ENCODE results near the gene SHKBP1. TPM values are rescaled to one million over a fixed set of nuclear protein-coding genes. Genes with fewer than 3 reads are reported as not detected.

Gene SHKBP1
- total and polyA plus RNA-seq, 2 of the 4 experiments (the other 2 are of a cell fraction) = 15.6 to 94.0 TPM

DNA sequence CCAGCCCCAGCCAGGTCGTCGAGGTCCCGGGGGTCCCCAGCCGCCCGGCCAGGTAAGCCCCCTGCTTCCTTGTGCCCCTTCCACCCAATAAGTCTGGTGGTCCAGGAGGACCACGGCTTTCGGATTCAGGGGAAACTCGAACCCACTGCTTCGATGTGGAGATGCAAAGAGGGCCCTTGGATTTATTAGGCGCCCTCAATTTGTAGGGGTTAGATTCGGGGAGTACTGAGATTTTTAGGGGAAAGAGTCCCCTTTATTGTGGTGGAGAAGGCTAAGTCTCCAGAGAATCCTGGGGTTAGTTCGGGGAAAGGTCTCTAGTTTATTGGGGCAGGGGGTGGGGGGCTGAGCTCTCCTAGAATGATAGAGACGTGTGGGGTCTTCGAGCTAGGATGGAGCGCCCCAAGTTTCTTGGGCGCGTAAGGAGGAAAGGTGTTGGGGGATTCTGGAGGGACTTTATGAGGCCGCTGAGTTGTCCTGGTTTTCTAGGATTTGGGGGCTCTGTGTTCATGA, 20.7 kb downstream of the SHKBP1 start:
- no peak overlapping the region for H4K91ac ChIP-seq (ENCODE audit: insufficient read depth, low read depth, low read length)
- peaks cover 0 to 8% of the 10 kb centered on the region in 2 experiments; a peak in 3 of 4 replicates for H3K79me1 ChIP-seq (ENCODE audit: low read depth in 1 of 2, low read length in 2 of 2)
- H3K23ac ChIP-seq (ENCODE audit: low read depth, low read length) = peak overlapping the region; percentile 48; the same call in 1 of the 2 replicates
- no peak overlapping the region for H2BK5ac ChIP-seq (ENCODE audit: low read depth, low read length, poor library complexity, severe bottlenecking)
- H3K27ac ChIP-seq (ENCODE audit: insufficient read depth, low read length) = peak overlapping the region; percentile 26
- ChIA-PET POLR2A (ENCODE audit: unreplicated experiment) (no interaction called here), CTCF (no interaction called here)
- H3K9me1 ChIP-seq (ENCODE audit: insufficient read depth, low read length) = no peaks in the 10 kb centered on the region
- H3K9me3 ChIP-seq (ENCODE audit: control insufficient read depth, insufficient read depth, low read length) = no peaks in the 10 kb centered on the region
- no peak overlapping the region for H3K14ac ChIP-seq (replicated peaks; ENCODE audit: low read depth, low read length)
- no peak overlapping the region for H2BK15ac ChIP-seq (ENCODE audit: low read depth, low read length)
- peaks cover 9% of the 10 kb centered on the region; the same call in 1 of the 2 replicates for H4K20me1 ChIP-seq (ENCODE audit: insufficient read depth, low read length)
- peaks cover 8% of the 10 kb centered on the region for H3K4me1 ChIP-seq (ENCODE audit: control insufficient read depth, insufficient read depth, low read length)
- H2BK120ac ChIP-seq (ENCODE audit: low read depth, low read length) = no peak overlapping the region
- BruUV-seq (replicated peaks) = no TSS peak
- H3K4me3 ChIP-seq (ENCODE audit: insufficient read depth, low read depth, low read length) = peak overlapping the region; percentile 50
- no peak for TF ChIP-seq MXI1 (IDR thresholded peaks at IDR 0.05; ENCODE audit: borderline replicate concordance, low read depth, low read length)
- no peak for TF ChIP-seq MAZ (IDR thresholded peaks at IDR 0.05; ENCODE audit: borderline replicate concordance, low read depth, low read length)
- no peak for TF ChIP-seq CTCF (conservative IDR thresholded peaks at IDR 0.05; ENCODE audit: low read depth, low read length)
- TF ChIP-seq, protein P1, sequence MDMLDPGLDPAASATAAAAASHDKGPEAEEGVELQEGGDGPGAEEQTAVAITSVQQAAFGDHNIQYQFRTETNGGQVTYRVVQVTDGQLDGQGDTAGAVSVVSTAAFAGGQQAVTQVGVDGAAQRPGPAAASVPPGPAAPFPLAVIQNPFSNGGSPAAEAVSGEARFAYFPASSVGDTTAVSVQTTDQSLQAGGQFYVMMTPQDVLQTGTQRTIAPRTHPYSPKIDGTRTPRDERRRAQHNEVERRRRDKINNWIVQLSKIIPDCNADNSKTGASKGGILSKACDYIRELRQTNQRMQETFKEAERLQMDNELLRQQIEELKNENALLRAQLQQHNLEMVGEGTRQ (IDR thresholded peaks at IDR 0.05; ENCODE audit: low read depth, low read length) = no peak
- TF ChIP-seq MAFK (IDR thresholded peaks at IDR 0.05; ENCODE audit: low read depth, low read length) = no peak
- no peak for TF ChIP-seq POLR2A (IDR thresholded peaks at IDR 0.05; ENCODE audit: low read depth, low read length)
- no peak for TF ChIP-seq RCOR1 (IDR thresholded peaks at IDR 0.05; ENCODE audit: insufficient replicate concordance, low read length)
- TF ChIP-seq RFX5 (IDR thresholded peaks at IDR 0.05; ENCODE audit: low read depth, low read length) = no peak
- no peak for TF ChIP-seq BHLHE40 (IDR thresholded peaks at IDR 0.05; ENCODE audit: low read depth, low read length)
- TF ChIP-seq CHD1 (IDR thresholded peaks at IDR 0.05; ENCODE audit: low read depth, low read length) = no peak
- TF ChIP-seq NFE2L2 (IDR thresholded peaks at IDR 0.05; ENCODE audit: low read depth, low read length) = no peak
- TF ChIP-seq SMC3 (IDR thresholded peaks at IDR 0.05; ENCODE audit: low read depth, low read length) = no peak
- TF ChIP-seq ELK1 (IDR thresholded peaks at IDR 0.05; ENCODE audit: borderline replicate concordance, low read depth, low read length) = no peak
- TF ChIP-seq RAD21 (IDR thresholded peaks at IDR 0.05; ENCODE audit: low read length) = no peak
- TF ChIP-seq FOS (IDR thresholded peaks at IDR 0.05; ENCODE audit: low read depth, low read length) = no peak
- TF ChIP-seq CEBPB (IDR thresholded peaks at IDR 0.05; ENCODE audit: low read depth, low read length) = no peak
- H2AFZ ChIP-seq (replicated peaks; ENCODE audit: low read length, poor library complexity) = peak overlapping the region; percentile 88
- peak overlapping the region; percentile 61 for H3K9ac ChIP-seq (ENCODE audit: low read depth, low read length)
- H3K27me3 ChIP-seq (ENCODE audit: control insufficient read depth, insufficient read depth, low read length) = no peaks in the 10 kb centered on the region
- intact Hi-C loops (cut with micrococcal nuclease) = loop anchor here (5.0 to 10.0 kb wide), 3 partner anchors 155 to 463 kb away; partner anchors contain the start of genes C19orf47, PLD3 and SERTAD3
- no peak overlapping the region; the same call in 1 of the 2 replicates for H3K18ac ChIP-seq (ENCODE audit: low read depth, low read length)
- WGBS, 2 experiments (ENCODE audit: extremely low coverage in 2 of 2, insufficient read length in 1 of 2) = 4% methylated on average over 5 of the region's 18 CpGs; no CpG with 5 or more reads in 1 of the 2 experiments
- peak overlapping the region; percentile 96 for H3K4me2 ChIP-seq (ENCODE audit: low read depth, low read length)
- in situ Hi-C loops (cut with MboI; ENCODE audit: low sequenced_read_pairs) = loop anchor here (5.0 kb wide), 1 partner anchor 60 kb away; no protein-coding TSS in a partner anchor
- H3K4ac ChIP-seq (ENCODE audit: low read depth, low read length) = peak overlapping the region; percentile 75
- H3K56ac ChIP-seq (ENCODE audit: extremely low read depth, insufficient read depth, low read length) = no peak overlapping the region
- H2BK20ac ChIP-seq (ENCODE audit: low read depth, low read length) = no peak overlapping the region
- ATAC-seq (ENCODE audit: low read depth) (no peak), DNase-seq (no peak)
- dilution Hi-C loops (cut with HindIII; ENCODE audit: low sequenced_read_pairs, unreplicated experiment) = no loop called here
- 0 out of 2 replicates have a peak overlapping the region, but pooled peaks have one; percentile 13 for H2AK5ac ChIP-seq (ENCODE audit: low read depth, low read length)
- H4K8ac ChIP-seq (ENCODE audit: low read depth in 2 of 2, low read length in 2 of 2) = peak overlapping the region; percentile 30 to 35; a peak in 2 of 4 replicates
- no peak overlapping the region for H4K5ac ChIP-seq (ENCODE audit: low read depth, low read length)
- H2AK9ac ChIP-seq (replicated peaks; ENCODE audit: low read depth, low read length, poor library complexity) = peak overlapping the region; percentile 66
- H3K36me3 ChIP-seq (ENCODE audit: control insufficient read depth, insufficient read depth, low read length) = no peaks in the 10 kb centered on the region

All from IMR-90 (cell line).